Osteoblast (primary cell): ENCODE results near the gene METTL6. TPM values are rescaled to one million over a fixed set of nuclear protein-coding genes. Genes with fewer than 3 reads are reported as not detected.
"Not testable (repeated sequence)": the region's sequence is repeated elsewhere in the genome, so short reads cannot be mapped to it uniquely, and the experiment has no call there.

Experiments used
- DNase-seq: peaks from one replicate; pipeline ENCODE4 v3.0.0; 2011; ENCODE audit warnings: low spot score, mixed read lengths; ENCODE audit not compliant: insufficient read length; ENCODE audit errors: missing footprints
- H2AFZ ChIP-seq: 2 replicates; pipeline ENCODE4 v1.6.0; 2011; ENCODE audit warnings: mild to moderate bottlenecking, low read length
- H3K27ac ChIP-seq: 2 replicates; pipeline ENCODE4 v1.5.1; 2011; ENCODE audit warnings: mild to moderate bottlenecking, low read depth, low read length, moderate library complexity
- H3K27me3 ChIP-seq: 2 replicates; pipeline ENCODE4 v1.6.0; 2012; ENCODE audit warnings: mild to moderate bottlenecking, control low read depth, inconsistent platforms, low read length, moderate library complexity; ENCODE audit not compliant: insufficient read depth
- H3K36me3 ChIP-seq: 2 replicates; pipeline ENCODE4 v1.5.1; 2011; ENCODE audit warnings: mild to moderate bottlenecking, low read length, control low read depth, moderate library complexity; ENCODE audit not compliant: insufficient read depth
- H3K4me1 ChIP-seq: 2 replicates; pipeline ENCODE4 v1.5.1; 2011; ENCODE audit warnings: mild to moderate bottlenecking, low read length, control low read depth, moderate library complexity; ENCODE audit not compliant: insufficient read depth
- H3K4me2 ChIP-seq: 2 replicates; pipeline ENCODE4 v1.6.0; 2011; ENCODE audit warnings: mild to moderate bottlenecking, low read length; ENCODE audit not compliant: insufficient read depth
- H3K4me3 ChIP-seq: fragments of 200-600 bp; sonication (generic); 3 replicates; pipeline ENCODE4 v1.5.1; 2012; ENCODE audit warnings: mild to moderate bottlenecking, low read length, inconsistent platforms; ENCODE audit not compliant: insufficient read depth
- H3K79me2 ChIP-seq: 2 replicates; pipeline ENCODE4 v1.6.0; 2012; ENCODE audit warnings: mild to moderate bottlenecking, low read length, control low read depth, inconsistent platforms; ENCODE audit not compliant: insufficient read depth
- H3K9me3 ChIP-seq: 2 replicates; pipeline ENCODE4 v1.5.1; 2011; ENCODE audit warnings: low read depth, low read length, control low read depth
- H4K20me1 ChIP-seq: 2 replicates; pipeline ENCODE4 v1.6.0; 2012; ENCODE audit warnings: mild to moderate bottlenecking, low read length, control low read depth; ENCODE audit not compliant: insufficient read depth
- CTCF ChIP-seq: IDR thresholded peaks from 2 replicates; pipeline ENCODE4 v1.5.1; 2011; ENCODE audit warnings: mild to moderate bottlenecking, low read depth, low read length, moderate library complexity; ENCODE audit errors: extremely low read depth
- total RNA-seq: library from RNA; depleted of rRNA; stranded (reverse); fragments of >200 nt; gene quantifications from 2 replicates; pipeline ENCODE4 v1.2.3, GENCODE V29; 2012

The METTL6 gene
- total RNA-seq, 1 donor, result 36.6 TPM

- no peak overlapping the region for H2AFZ ChIP-seq
- no peaks in the 10 kb centered on the region for H3K27me3 ChIP-seq
- no peak overlapping the region for H3K4me2 ChIP-seq
- H3K79me2 ChIP-seq, result peaks cover 16% of the 10 kb centered on the region
- peaks cover 24% of the 10 kb centered on the region for H3K36me3 ChIP-seq
- peaks cover 4% of the 10 kb centered on the region for H3K4me1 ChIP-seq
- H3K9me3 ChIP-seq, result no peaks in the 10 kb centered on the region
- no peak for TF ChIP-seq CTCF
- DNase-seq, result no peak
- H3K27ac ChIP-seq, result no peak overlapping the region
- no peaks in the 10 kb centered on the region for H4K20me1 ChIP-seq
- no peak overlapping the region for H3K4me3 ChIP-seq
Observed at GRCh38 chr3:15420871-15421270, 6.5 kb downstream of the METTL6 start.

- not testable (repeated sequence) for H3K27me3 ChIP-seq, H4K20me1 ChIP-seq, DNase-seq, H3K4me1 ChIP-seq, H3K4me2 ChIP-seq, H3K4me3 ChIP-seq, H3K27ac ChIP-seq, H3K79me2 ChIP-seq, H3K9me3 ChIP-seq, H2AFZ ChIP-seq
- peaks cover 51% of the 10 kb centered on the region for H3K36me3 ChIP-seq
Observed at GRCh38 chr3:15410966-15411365, 16.4 kb downstream of the METTL6 start.

GRCh38 chr3:15409774-15410173, 17.6 kb downstream of the METTL6 start:
- no peak for TF ChIP-seq CTCF
- Histone ChIP-seq H3K27me3 (no peaks in the 10 kb centered on the region), H4K20me1 (no peaks in the 10 kb centered on the region), H3K4me3 (no peak overlapping the region), H3K4me1 (no peaks in the 10 kb centered on the region), H3K27ac (no peak overlapping the region), H2AFZ (no peak overlapping the region), H3K9me3 (no peaks in the 10 kb centered on the region), H3K36me3 (peaks cover 40% of the 10 kb centered on the region), H3K79me2 (no peaks in the 10 kb centered on the region), H3K4me2 (no peak overlapping the region)
- DNase-seq, result no peak

GRCh38 chr3:15409239-15409638, 18.1 kb downstream of the METTL6 start:
- Histone ChIP-seq H3K27me3 (no peaks in the 10 kb centered on the region), H3K4me3 (no peak overlapping the region)
- no peak for DNase-seq

More at GRCh38 chr3:15409239-15409638, 18.1 kb downstream of the METTL6 start:
- Histone ChIP-seq H3K9me3 (no peaks in the 10 kb centered on the region), H3K36me3 (peaks cover 36% of the 10 kb centered on the region), H3K79me2 (no peaks in the 10 kb centered on the region), H3K4me1 (no peaks in the 10 kb centered on the region), H3K27ac (no peak overlapping the region), H4K20me1 (no peaks in the 10 kb centered on the region), H2AFZ (no peak overlapping the region), H3K4me2 (no peak overlapping the region)
- TF ChIP-seq CTCF, result no peak
